ENCODE measurements around the gene CMIP.

The CMIP gene

DNA sequence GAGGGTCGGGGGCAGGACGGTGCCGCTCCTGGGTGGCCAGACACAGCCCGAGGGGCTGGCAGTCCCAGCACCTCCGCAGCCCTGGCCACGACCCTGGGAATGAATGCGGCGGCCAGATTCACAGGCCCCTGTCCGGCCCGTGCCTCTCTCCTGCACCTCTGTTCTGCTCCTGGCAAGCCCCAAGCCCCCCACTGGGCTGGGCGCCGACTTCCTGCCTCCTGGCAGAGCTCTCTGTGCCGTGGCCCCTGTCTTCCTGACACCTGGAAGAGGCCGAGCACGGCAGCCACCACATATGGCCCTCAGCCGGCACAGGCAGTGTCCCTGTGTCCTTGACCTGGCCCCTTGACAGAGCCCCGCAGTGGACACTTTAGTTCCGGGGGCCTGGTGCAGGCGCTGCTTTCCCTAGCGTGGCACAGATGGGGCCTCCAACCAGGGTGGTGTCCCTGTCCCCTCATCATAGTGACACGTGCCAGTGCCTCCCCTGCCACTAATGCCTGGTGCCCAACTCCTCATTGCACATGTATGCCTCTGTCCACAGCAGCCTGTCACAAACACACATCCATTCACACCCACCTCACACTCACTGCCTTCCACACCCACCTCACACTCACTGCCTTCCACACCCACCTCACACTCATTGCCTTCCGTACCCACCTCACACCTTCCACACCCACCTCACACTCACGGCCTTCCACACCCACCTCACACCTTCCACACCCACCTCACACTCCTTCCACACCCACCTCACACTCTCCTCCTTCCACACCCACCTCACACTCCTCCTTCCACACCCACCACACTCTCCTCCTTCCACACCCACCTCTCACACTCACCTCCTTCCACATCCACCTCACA is 223.9 kb downstream of the CMIP start:
- no peak for TF ChIP-seq GATA2 (IDR thresholded peaks at IDR 0.05; ENCODE audit: low read depth, low read length)
- TF ChIP-seq GATA3 (IDR thresholded peaks at IDR 0.05; ENCODE audit: low read depth, low read length): no peak

DNA sequence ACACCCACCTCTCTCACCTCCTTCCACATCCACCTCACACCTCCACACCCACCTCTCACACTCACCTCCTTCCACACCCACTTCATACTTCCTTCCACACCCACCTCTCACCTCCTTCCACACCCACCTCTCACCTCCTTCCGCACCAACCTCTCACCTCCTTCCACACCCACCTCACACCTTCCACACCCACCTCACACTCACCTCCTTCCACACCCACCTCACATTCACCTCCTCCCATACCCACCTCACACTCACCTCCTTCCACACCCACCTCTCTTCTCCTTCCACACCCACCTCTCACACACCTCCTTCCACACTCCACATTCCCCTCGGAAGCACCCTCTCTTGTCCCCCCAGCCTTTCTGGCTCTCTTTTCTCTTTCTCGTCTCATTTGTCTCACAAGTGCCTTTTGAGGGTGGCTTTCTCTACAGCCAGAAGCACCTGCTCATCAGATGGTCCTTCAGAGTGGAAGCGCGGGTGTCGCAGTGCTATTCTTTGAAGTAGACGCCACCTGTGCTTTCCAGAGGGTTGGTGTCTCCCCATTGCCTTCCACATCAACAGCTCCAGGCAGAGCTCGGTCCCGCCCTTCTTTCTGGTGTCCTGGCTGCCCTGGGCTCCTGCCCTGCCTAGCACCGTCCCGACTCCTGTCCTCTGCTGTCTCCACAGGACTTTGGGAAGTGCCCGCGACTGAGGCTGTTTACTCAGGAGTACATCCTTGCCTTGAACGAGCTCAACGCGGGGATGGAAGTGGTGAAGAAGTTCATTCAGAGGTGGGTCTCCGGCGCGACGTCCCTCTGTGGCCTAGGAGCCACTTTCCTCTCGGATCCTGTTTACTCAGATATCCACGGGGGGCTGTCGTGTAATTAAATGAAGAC is 225.1 kb downstream of the CMIP start:
- TF ChIP-seq GATA3 (IDR thresholded peaks at IDR 0.05; ENCODE audit: low read depth, low read length) (no peak), GATA2 (IDR thresholded peaks at IDR 0.05; ENCODE audit: low read depth, low read length) (no peak)

DNA sequence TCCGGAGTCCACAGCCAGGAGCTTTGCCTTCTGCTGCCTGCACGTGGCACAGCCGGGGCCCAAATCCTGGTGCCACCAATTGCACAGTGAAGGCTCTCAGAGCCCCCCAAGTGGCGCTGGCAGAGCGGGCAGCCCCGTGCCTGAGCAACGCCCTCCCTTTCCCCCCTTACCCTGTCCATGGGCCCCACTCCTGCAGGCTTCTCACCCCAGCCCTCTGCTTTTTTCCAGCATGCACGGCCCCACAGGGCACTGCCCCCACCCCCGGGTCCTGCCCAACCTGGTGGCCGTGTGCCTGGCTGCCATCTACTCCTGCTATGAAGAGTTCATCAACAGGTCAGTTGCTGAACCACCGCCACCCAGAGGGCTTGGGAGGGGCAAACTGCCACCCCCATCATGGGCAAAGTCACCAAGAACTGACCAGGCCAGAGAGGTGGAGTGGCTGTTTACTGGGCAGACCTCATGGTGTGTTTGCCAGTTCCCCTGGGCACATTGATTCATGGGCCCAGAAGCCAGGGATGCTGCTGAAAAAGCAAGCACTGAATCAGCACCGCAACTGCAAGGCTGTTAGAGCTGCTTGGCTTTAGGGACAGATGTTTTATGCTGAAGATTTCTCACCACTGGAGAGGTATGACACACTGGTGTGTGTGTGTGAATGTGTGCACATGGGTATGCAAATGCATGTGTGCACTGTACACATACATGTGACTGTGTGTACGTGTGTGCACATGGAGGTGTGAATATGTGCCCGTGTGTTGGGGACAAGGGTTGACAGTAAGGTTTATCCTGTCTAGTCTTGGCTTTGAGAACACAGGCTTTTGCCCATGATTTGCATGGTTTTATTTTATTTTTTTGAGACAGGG is 227.4 kb downstream of the CMIP start:
- no peak for TF ChIP-seq GATA2 (IDR thresholded peaks at IDR 0.05; ENCODE audit: low read depth, low read length)
- no peak for TF ChIP-seq GATA3 (IDR thresholded peaks at IDR 0.05; ENCODE audit: low read depth, low read length)

DNA sequence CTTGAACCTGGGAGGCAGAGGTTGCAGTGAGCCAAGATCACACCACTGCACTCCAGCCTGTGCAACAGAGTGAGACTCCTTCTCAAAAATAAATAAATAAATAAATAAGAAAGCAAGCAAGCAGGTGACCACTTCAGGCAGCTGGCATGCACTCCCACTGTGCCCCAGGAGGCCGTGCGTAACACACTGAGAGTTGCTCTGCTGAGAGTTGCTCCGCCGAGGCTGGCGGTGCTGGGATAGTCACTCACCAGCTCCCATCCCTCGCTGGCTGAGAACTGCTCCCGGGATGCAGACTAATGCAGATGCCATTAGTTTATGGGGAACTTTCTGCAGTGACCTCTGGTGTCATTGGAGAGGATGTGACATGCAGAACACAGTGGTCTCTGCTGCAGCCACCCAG is 228.8 kb downstream of the CMIP start:
- no peak for TF ChIP-seq GATA3 (IDR thresholded peaks at IDR 0.05; ENCODE audit: low read depth, low read length)
- no peak for TF ChIP-seq GATA2 (IDR thresholded peaks at IDR 0.05; ENCODE audit: low read depth, low read length)

DNA sequence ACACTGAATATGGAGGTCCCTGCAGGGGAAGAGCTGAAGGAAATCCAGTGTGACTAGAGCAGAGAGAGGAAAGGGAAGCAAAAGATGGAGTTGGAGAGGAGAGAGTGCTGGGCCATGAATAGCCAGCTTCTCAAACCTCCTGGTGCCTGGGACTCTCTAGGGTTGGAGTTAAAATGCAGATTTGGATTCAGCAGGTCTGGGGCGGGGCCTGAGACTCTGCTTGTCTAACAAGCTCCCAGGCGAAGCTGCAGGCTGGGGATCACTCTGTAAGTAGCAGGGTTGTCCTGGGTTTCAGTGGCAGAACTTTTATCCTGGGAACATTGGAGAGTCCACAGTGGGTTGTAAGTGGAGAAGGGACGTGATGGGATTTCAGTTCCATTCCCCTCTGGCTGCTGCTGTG is 231.1 kb downstream of the CMIP start:
- TF ChIP-seq GATA3 (IDR thresholded peaks at IDR 0.05; ENCODE audit: low read depth, low read length): no peak
- TF ChIP-seq GATA2 (IDR thresholded peaks at IDR 0.05; ENCODE audit: low read depth, low read length): no peak

DNA sequence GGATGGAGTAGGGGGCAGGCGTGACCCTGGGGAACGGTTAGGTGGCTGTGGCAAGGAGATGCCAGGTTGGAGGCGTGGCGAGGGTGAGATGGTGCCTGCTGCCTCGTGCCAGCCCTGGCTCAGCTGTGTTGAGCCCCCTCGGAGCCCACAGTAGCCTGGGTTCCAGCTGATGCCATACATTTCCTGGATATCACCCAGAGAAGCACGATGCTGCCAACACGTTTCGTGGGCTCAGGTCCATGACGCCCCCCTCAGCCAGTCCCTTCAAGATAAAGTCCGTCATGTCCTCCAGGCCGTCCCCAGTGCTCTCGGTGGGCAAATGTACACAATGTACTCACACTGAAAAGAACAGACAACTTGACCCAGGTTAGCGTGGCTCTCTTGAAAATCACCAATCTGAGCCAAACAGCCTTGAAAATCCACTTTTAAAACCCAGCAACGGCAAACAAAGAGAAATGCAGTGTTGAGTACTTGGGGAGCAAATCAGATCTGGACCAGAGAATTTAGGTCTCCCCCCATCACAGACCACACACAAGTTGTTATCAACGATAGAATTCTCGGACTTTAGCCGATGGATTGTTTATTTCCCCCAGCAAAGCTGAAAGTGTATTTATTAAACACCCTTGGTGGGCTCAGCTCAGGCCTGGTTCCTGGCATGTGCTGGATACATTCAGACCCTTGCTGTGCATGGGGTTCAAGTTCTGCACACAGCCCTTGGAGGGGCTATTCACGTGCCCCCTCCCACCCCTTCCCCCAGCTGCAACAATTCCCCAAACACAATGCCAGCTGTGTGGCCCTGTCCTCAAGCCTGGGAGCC is 231.7 kb downstream of the CMIP start:
- no peak for TF ChIP-seq GATA2 (IDR thresholded peaks at IDR 0.05; ENCODE audit: low read depth, low read length)

DNA sequence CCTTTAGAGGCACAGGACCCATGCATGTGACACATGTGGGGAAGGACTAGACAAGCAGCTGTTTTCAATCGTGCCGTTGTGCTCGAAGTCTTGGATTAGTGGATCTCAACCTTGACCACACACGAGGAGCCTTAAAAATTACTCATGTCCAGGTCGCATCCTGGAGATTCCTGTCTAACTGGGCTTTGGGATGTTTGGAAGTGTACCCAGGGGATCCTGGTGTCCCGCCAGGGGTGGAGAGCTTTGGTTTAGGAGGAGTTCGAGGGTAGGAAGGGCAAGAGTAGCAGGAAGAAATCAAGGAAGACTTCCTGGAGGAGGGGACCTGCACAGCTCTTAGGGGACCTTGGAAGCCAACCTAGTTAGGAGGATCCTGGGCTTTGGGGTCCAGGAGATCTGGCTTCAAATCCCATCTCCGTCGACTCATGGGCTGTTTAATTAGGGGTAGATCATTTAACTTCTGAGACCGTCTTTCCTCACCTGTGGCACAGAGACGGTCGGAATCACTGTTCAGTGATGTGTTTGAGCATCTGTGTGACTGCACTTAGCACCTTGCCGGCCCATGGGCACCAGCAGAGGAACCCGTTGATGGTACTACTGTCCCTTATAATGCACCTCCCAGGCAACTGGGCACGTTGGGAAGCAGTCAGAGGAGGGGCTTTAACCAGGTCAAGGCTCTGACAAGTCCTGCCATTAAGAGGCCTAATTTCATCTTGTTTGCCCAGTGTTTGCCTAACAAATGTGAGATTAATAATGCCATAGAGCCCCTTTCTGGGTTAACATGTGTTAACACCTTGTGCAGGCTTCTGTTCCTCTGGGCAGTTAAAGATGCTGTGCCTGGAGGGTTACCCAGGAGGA is 232.5 kb downstream of the CMIP start:
- TF ChIP-seq GATA2 (IDR thresholded peaks at IDR 0.05; ENCODE audit: low read depth, low read length) (no peak), GATA3 (IDR thresholded peaks at IDR 0.05; ENCODE audit: low read depth, low read length) (no peak)

DNA sequence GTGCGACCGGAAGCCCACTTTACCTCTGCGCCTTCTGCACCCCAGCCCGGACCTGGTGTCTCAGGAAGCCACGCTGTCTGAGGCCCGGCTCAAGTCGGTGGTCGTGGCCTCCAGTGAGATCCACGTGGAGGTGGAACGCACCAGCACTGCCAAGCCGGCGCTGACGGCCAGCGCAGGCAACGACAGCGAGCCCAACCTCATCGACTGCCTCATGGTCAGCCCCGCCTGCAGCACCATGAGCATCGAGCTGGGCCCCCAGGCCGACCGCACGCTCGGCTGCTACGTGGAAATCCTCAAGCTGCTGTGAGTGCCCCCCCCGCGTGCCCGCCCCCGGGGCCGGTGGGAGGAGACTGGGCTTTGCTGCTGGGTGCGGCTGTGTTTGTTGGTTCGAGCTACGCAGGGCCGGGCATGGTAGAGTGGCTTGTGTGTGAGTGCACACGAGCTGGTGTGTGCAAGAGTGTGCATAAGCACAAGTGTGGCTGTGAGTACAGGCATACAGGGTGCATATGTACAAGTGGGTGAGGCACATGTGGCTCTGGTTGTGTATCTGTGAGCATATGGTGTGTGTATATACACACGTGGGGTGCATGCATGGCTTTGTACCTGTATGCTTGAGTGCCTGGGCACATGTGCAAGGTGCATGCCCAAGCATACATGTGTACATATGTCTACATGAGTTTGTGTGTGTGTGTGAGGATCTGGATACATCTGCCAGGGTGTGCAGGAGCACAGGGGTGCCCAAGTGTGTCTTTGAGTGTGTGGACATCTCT is 233.9 kb downstream of the CMIP start:
- no peak for TF ChIP-seq GATA3 (IDR thresholded peaks at IDR 0.05; ENCODE audit: low read depth, low read length)
- no peak for TF ChIP-seq GATA2 (IDR thresholded peaks at IDR 0.05; ENCODE audit: low read depth, low read length)

DNA sequence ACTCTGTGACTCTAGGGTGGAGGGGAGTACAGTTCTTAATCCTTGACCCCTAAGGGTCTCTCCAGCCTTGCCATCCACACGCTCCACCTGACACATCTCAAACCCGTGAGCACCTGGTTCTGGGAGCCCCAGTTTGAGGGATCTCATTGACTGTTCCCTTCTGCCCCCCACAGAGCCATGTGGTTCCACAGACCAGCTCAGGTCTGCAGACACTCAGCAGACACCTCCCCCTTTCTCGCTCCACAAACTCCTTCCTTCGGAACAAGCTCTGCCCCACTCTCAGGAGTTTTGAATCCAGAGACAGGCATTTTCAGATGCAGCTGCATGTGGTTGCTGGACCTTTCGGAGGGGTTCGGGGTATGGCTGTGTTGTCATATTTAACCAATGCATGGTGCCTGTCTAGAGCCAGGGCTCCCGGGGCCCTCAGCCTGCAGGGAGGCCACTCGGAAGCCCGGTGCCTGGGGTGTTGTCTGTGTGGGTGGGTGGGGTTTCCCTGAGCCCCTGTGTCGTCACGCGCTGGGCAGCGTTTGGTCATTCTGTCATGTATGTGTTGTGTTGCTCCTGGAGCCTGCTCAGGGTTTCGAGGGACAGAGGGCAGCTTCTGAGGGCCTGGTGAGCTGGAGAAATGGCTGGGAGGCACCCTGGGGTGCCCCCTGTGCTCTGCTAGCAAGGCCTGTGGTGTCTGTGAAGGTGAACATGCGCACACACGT is 235.3 kb downstream of the CMIP start:
- no peak for TF ChIP-seq GATA3 (IDR thresholded peaks at IDR 0.05; ENCODE audit: low read depth, low read length)
- TF ChIP-seq GATA2 (IDR thresholded peaks at IDR 0.05; ENCODE audit: low read depth, low read length): no peak

DNA sequence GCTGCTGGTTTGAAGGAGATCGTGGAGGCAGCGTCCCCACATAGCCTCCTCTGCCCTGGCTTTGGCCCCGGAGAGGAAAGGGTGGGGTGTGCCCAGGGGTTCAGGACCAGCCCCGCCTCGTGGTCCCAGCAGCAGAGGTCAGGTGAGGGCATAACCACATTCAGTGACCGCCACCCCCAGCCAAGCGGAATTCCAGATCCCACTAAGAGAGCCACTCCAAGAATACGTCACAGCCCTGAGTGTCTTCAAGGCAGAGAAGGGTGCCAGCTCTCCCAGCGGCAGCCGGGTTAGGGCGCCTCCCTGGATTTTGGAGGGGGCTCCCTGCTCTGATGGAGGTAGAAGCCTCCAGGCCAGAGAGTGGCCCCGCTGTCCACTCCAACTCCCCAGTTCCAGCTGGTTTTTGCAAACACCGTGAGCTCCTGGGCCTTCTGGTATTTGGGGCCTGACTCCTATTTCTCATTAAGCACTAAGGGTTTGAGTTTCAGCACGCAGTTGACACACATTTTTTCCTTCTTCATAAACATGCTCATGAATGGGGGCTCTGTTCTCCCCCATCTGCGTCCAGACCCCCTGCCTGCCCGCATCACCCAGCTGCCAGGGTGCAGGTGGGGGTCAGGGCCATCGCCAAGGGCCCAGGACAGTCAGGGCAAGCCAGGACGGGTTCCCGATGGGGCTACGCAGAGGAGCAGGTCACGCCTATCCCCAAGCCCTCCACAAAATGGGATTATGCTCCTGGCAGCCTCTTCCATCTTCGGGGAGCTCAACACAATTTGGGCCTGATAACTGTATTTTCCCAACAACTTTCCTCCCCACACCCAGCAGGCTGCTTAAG is 236.1 kb downstream of the CMIP start:
- TF ChIP-seq GATA2 (IDR thresholded peaks at IDR 0.05; ENCODE audit: low read depth, low read length) (no peak), GATA3 (IDR thresholded peaks at IDR 0.05; ENCODE audit: low read depth, low read length) (no peak)

Data from SH-SY5Y (cell line).